NCI-H187 (cell line): ENCODE measurements around the gene KLRF2.

Source experiments
- DNase-seq, 2 experiments: peaks; one replicate each; lab custom pipeline; 2025; lab: John Stamatoyannopoulos, UW

KLRF2 gene

GRCh38 chr12:9936591-9936990 is 55.3 kb downstream of the KLRF2 start:
- DNase-seq, result no peak

GRCh38 chr12:9940375-9940774 is 59.1 kb downstream of the KLRF2 start:
- DNase-seq, result no peak

GRCh38 chr12:9941838-9942237 is 60.5 kb downstream of the KLRF2 start:
- DNase-seq, result no peak

GRCh38 chr12:9943240-9943639 is 62.0 kb downstream of the KLRF2 start:
- no peak for DNase-seq

GRCh38 chr12:9944391-9944790 is 63.1 kb downstream of the KLRF2 start:
- DNase-seq, result no peak
